ENCODE measurements around the gene TRAPPC3. TPM values are rescaled to one million over a fixed set of nuclear protein-coding genes. Genes with fewer than 3 reads are reported as not detected.

The TRAPPC3 gene
- total and polyA plus RNA-seq, 9 of the 15 experiments (the other 6 are each of a cell fraction or from before 2014, with no cell fraction given) = 20.6 to 141 (median 112) TPM

DNA sequence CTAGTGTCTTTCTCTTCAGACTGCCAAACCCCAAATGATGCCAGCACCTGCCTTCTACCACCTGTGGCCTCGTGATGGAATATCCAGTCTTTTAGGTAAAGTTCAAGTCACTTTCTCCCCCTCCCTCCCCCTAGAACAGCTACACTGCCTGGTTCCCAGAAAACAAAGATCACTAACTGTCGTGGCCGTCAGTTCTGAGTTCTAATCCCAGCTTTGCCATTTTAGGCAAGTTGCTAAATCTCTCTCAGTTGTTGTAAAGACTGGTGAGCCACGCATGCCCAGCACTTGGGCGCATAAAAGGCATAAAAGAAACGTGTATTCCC, 648 bp upstream of the TRAPPC3 start (continued):
- TF ChIP-seq, protein P1, sequence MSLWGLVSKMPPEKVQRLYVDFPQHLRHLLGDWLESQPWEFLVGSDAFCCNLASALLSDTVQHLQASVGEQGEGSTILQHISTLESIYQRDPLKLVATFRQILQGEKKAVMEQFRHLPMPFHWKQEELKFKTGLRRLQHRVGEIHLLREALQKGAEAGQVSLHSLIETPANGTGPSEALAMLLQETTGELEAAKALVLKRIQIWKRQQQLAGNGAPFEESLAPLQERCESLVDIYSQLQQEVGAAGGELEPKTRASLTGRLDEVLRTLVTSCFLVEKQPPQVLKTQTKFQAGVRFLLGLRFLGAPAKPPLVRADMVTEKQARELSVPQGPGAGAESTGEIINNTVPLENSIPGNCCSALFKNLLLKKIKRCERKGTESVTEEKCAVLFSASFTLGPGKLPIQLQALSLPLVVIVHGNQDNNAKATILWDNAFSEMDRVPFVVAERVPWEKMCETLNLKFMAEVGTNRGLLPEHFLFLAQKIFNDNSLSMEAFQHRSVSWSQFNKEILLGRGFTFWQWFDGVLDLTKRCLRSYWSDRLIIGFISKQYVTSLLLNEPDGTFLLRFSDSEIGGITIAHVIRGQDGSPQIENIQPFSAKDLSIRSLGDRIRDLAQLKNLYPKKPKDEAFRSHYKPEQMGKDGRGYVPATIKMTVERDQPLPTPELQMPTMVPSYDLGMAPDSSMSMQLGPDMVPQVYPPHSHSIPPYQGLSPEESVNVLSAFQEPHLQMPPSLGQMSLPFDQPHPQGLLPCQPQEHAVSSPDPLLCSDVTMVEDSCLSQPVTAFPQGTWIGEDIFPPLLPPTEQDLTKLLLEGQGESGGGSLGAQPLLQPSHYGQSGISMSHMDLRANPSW (CRISPR knock-in tag; IDR thresholded peaks at IDR 0.05) = no peak
- TF ChIP-seq ZNF445 (CRISPR knock-in tag; IDR thresholded peaks at IDR 0.05; ENCODE audit: low read depth) (no peak), ZNF707 (CRISPR knock-in tag; conservative IDR thresholded peaks at IDR 0.05) (0 out of 2 replicates have a peak, but pooled peaks have one; percentile 31), FOXK2 (conservative IDR thresholded peaks at IDR 0.05 in 1 of 2, IDR thresholded peaks at IDR 0.05 in 1 of 2; ENCODE audit: low read depth in 2 of 2) (no peak), NKRF (IDR thresholded peaks at IDR 0.05; ENCODE audit: borderline replicate concordance) (no peak), BRD4 (IDR thresholded peaks at IDR 0.05) (no peak), POU5F1 (IDR thresholded peaks at IDR 0.05; ENCODE audit: borderline replicate concordance, low read depth, low read length, partially characterized antibody) (no peak), MTA1 (IDR thresholded peaks at IDR 0.05; ENCODE audit: borderline replicate concordance) (0 out of 2 replicates have a peak, but pooled peaks have one; percentile 18), OTX1 (CRISPR knock-in tag; IDR thresholded peaks at IDR 0.05) (no peak), ZNF668 (CRISPR knock-in tag; IDR thresholded peaks at IDR 0.05) (no peak), NR4A1 (CRISPR knock-in tag; IDR thresholded peaks at IDR 0.05) (no peak), NR4A1 (tag; IDR thresholded peaks at IDR 0.05) (no peak), SUPT5H (IDR thresholded peaks at IDR 0.05) (no peak), YBX1 (IDR thresholded peaks at IDR 0.05) (no peak), TFAP4 (CRISPR knock-in tag; IDR thresholded peaks at IDR 0.05; ENCODE audit: borderline replicate concordance) (no peak), BCOR (IDR thresholded peaks at IDR 0.05) (peak; percentile 49; the same call in 1 of the 2 replicates), SMARCE1 (IDR thresholded peaks at IDR 0.05) (peak; percentile 5; the same call in 1 of the 2 replicates), POLR3A (IDR thresholded peaks at IDR 0.05; ENCODE audit: borderline replicate concordance, extremely low read depth, insufficient read depth, insufficient read length) (no peak), ZNF354B (CRISPR knock-in tag; IDR thresholded peaks at IDR 0.05) (0 out of 2 replicates have a peak, but pooled peaks have one; percentile 11), FOXP4 (CRISPR knock-in tag; IDR thresholded peaks at IDR 0.05; ENCODE audit: borderline replicate concordance) (no peak), TAF7 (tag; IDR thresholded peaks at IDR 0.05) (peak; percentile 30; the same call in 1 of the 2 replicates)
- TF ChIP-seq, protein P2, sequence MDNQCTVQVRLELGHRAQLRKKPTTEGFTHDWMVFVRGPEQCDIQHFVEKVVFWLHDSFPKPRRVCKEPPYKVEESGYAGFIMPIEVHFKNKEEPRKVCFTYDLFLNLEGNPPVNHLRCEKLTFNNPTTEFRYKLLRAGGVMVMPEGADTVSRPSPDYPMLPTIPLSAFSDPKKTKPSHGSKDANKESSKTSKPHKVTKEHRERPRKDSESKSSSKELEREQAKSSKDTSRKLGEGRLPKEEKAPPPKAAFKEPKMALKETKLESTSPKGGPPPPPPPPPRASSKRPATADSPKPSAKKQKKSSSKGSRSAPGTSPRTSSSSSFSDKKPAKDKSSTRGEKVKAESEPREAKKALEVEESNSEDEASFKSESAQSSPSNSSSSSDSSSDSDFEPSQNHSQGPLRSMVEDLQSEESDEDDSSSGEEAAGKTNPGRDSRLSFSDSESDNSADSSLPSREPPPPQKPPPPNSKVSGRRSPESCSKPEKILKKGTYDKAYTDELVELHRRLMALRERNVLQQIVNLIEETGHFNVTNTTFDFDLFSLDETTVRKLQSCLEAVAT (IDR thresholded peaks at IDR 0.05) = 0 out of 4 replicates have a peak, but pooled peaks of 1 of the 2 experiments have one; percentile 6

Data from K562 (cell line).